Measurements from ENCODE around the gene FEM1B.
"Not testable (repeated sequence)": the region's sequence is repeated elsewhere in the genome, so short reads cannot be mapped to it uniquely, and the experiment has no call there.

Gene FEM1B

GRCh38 chr15:68277603-68278344, at the start of gene FEM1B:
Gene FEM1B, plus strand, starts transcription at chr15:68277745. Its CDS starts 673 bp downstream, at chr15:68278418.
- peak; percentile 82 for DNase-seq (ENCODE audit: low read depth)

- DNase-seq (ENCODE audit: low read depth): no peak
These were observed 49.2 kb upstream of the FEM1B start for GRCh38 chr15:68228143-68228970.

DNA sequence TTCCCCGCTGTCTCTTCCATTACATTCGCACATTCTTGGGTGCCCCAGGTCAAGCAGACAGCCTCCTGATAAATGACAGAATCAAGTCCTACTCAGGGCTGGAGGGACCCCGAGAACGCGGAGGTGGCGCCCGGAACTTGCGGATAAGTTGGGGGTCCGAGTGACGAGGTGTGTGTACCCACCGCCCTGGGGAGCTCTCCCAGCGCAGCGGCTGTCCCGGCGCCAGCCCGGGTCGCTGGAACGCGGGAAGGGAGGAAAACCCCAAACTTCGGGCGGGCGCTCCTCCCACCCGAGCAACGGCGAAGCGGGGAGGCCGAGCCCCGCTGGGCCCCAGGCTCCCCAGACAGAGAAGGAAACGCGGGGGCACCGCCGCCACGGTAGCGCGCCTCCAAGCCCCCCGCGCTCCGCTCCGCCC, 48.6 kb upstream of the FEM1B start:
- DNase-seq (ENCODE audit: low read depth): no peak

DNA sequence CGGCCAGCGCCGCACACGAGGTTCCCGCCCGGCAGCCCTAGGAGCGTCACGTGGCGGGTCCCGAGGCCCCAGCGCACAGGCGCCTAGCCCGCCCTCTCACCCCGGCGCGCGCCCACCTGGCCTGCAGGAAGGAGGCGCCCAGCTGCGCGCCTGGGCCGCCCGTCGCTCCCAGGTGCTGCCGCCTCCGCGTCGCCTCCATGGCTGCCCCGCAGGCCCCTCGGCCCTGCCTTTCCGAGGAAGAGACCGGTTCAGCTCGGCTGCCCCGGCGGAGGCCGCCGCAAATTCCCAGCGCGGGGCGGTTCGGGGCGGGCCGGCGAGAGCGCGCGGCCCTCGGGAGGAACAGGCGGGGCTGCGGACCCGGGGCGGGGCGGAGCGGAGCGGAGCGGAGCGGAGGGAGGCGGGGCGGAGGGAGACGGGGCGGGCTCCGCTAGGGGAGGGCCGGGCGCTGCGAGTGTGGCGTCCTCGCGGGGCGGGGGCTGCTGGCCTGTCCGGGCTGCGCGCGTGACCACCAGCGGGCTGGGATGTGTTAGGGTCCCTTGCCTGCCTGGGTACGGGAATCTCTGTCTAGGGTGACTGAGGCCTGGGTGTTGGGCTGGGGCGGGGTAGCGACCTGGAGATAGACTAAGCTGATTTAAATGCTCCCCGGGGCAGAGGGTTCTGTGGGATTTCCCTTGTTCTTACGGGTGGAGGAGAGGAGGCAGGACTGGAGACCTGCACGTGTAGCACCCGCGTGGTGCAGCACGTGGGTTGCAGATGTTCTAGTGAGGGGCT, 48.0 kb upstream of the FEM1B start, which contains the start of gene CLN6:
Gene CLN6, minus strand, starts transcription at position 343 of the 771 bp plus-strand sequence. Its CDS starts 144 bp downstream, at position 199.
- peak; percentile 77 for DNase-seq (ENCODE audit: low read depth)

DNA sequence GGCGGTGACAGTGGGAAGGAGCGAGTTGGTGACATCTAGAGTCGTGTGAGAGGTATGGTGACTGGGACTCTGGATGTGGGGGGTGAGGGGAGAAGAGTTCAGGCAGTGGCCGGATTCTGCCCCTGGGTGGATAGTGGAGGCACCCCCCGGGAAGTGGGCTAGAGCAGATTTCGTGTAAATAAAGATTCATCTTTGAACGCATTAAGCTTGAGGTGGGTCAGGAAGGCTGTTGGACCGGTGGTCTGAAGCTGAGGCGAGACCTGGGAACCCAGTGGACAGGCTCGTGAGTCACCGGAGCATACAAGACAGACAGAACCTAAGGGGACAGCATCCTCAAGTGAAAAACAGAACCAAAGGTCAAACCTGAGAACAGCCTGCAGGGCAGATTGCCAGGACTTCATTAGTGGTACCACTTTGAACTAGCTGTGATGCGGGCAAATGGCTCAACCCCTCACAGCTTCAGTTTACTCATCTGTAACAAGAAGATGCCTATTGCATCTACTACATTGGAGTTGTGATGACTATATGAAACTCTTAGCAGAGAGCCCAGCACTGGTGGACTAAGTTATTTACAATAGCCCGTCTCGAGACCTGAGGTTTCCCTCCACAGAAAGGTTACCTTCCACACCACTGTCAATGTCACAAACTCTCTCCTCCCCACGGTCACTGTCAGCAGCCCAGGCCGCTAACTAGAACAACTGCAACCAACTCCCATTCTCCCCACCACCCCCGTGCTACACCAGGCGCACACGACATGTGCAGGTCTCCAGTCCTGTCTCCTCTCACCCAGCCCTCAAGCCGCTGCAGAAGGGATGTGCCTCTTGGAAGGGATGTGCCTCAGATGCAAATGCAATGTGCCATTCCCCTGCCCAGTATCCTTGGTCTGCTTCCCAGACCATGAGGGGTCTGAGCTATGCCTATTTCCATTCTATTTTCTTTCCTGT, 47.1 kb upstream of the FEM1B start:
- no peak for DNase-seq (ENCODE audit: low read depth)

GRCh38 chr15:68231102-68231818, 46.3 kb upstream of the FEM1B start:
- no peak for DNase-seq (ENCODE audit: low read depth)

DNA sequence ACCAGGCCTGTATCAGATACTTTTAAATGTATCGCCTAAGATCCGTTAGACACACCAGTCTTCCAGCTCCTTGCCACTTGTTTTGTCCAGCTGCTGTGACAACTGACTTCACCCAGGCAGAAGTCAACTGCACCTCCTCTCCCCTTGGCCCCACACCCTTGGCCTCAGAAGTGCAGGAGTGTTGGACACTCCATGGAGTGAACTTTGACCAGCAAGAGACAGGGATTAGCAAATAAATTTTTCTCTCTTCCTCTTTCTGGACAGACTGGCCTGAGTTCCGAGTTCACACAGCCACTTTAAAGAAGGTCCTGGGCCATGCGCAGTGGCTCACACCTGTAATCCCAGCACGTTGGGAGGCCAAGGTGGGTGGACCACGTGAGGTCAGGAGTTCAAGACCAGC, 45.1 kb upstream of the FEM1B start:
- DNase-seq (ENCODE audit: low read depth): no peak

DNA sequence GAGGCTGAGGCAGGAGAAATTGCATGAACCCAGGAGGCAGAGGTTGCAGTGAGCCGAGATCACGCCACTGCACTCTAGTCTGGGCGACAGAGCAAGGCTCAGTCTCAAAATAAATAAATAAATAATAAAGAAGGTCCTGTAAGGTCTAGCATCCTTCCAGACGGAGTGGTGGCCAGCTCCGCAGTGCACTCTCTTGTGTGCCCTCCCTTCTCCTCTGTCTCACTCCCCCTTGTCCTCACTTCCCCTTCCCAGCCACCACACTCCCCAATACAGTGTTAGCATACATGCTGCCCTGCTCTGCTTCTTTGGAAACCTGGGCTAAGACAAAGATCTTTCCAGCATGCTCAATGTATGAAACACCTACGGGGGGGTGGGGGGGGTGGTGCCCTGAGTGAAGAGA, 44.6 kb upstream of the FEM1B start:
- no peak for DNase-seq (ENCODE audit: low read depth)

DNA sequence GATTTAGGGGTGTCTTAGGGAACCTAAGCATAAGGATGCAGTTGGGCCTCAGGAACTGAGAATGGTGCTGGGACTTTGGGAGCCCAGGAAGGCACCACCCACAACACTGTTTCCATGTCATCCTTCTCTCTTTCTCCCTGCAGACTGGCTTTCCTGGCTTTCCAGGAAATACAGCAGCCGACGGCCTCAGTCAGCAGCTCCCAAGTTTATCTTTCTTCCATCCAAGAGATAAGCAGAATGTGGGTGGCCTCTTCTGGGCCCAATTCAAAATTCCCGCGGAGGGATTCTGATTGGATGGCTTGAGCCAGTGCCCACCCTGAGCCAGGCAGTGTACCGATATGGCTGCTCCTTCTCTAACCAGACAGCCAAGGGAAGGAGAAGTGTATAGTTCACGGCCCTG, 43.5 kb upstream of the FEM1B start:
- DNase-seq (ENCODE audit: low read depth): no peak

DNA sequence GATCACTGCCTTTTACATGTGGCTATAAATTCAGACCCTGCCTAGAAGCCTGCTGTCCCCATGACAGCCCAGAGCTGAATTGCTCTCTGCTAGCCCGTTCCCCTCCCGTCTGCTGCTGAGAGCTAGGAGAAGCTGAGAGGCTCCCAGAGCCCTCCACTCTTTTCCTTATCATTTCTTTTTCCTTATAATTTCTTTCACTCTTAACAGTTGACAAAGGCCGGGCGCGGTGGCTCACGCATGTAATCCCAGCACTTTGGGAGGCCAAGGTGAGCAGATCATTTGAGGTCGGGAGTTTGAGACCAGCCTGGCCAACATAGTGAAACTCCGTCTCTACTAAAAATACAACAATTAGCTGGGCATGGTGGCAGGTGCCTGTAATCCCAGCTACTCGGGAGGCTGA, 43.0 kb upstream of the FEM1B start:
- not testable (repeated sequence) for DNase-seq (ENCODE audit: low read depth)

DNA sequence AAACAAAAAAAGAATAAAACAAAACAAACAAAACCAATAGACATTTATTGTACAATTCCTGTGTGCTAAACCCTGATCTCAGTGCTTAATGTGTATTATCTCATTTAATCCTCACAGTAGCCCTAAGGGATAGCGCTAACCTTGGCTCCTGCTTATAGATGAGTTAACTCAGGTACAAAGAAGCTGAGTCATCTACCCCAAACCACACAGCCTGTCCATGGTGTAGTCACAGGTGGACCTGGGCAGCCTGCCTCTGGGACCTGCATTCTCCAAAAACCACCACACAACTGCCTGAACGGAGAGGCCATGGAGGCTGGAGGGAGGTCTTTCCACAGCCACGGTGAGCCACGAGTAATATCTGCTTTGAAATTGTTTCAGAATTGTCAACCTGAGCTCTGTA, 42.5 kb upstream of the FEM1B start:
- no peak for DNase-seq (ENCODE audit: low read depth)

DNA sequence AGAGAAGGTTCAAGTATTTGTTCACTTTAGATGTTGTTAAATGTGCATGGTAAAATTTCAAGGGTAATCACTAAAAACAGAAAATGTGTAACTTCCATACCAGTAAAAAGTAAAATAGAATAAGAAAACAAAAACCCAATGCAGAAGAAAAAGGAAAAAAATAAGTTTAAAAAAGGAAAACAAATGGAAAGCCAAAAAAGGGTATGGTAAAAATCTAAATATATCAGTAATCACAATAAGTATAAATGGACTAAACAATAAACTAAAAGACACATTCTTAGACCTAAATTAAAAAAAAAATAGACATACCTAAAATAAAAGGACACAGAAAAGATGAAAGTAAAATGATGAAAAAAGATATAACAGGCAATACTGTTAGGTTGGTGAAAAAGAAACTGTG, 38.5 kb upstream of the FEM1B start:
- no peak for DNase-seq (ENCODE audit: low read depth)

- no peak for DNase-seq (ENCODE audit: low read depth)
These were observed 36.2 kb upstream of the FEM1B start for GRCh38 chr15:68241088-68241935.

GRCh38 chr15:68244235-68244634, 33.3 kb upstream of the FEM1B start:
- DNase-seq (ENCODE audit: low read depth): no peak

GRCh38 chr15:68249058-68249713, 28.4 kb upstream of the FEM1B start:
- no peak for DNase-seq (ENCODE audit: low read depth)

DNA sequence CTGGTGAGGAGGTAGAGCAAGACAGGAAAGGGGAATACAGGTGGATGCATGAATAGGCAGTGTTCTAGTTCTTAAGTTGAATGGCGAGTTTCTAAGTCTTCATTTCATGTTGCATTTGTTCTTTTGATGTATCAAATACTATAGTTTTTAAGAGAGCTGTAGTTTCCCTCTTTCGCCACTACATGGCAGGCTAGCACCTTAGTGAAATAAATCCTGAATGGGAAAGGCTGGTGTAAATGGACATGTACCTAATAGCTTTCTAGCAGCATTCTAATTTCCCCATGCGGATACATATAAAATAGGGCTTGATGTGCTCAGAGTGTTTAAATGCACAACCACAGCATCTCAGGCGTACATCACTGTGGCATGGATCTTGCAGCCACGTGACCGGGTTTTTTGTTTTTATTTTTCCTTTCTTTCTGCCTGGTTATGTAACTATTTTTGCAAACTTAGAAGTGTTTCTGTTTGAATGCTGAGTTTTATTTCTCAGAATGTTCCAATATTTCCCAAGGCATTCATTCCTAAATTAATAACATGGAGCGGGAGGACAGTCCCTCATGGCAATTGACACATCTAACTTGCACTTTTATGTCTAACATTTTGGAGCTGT, 24.5 kb upstream of the FEM1B start:
- no peak for DNase-seq (ENCODE audit: low read depth)

DNA sequence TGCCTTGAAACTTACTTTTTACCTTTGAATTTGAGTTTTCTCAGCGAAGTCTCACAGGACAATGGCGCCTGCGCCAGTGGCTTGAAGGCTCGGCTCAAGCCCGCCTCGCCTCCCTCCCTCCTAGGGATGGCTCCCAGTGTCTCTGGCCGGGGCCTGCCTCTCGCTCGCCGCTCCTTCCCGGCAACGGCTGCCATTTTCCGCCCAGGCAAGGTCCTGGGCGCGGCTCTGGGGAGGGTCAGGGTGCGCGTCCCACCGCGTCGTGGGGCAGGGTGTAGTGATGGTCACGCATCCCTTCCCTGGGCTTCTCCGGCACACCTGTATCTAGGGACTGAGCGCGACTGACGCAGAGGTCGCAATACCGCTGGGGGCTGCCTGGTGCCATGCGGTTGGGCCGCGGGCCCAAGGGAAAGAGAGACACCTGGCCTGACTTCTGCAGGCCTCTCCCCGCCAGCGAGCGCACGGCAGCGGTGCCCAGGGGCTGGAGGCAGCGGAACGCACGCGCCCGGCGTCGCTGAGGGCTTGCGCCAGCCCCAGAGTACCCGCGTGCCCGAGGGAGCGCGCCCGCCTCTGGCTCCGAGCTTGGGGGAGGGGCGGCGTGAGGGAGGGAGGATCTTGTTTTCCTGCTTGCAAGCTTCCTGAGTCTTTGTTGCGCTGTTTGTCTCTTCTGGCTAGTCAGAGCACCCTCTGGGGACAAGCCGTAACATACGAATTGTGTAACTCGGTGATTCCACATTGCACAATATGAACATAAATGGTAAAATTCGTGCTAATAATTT, 20.7 kb upstream of the FEM1B start:
- peak; percentile 51 for DNase-seq (ENCODE audit: low read depth)

- peak; percentile 16 for DNase-seq (ENCODE audit: low read depth)
These were observed 18.9 kb upstream of the FEM1B start for GRCh38 chr15:68258692-68259091.
